H1 (cell line): ENCODE results near the gene TP63. TPM values are rescaled to one million over a fixed set of nuclear protein-coding genes. Genes with fewer than 3 reads are reported as not detected.

Experiments used
- CHD1 ChIP-seq: IDR thresholded peaks from 2 replicates; pipeline ENCODE4 v1.6.1; 2012; ENCODE audit warnings: low read depth, low read length, improper control_type of control experiment
- FOSL1 ChIP-seq: IDR thresholded peaks from 2 replicates; pipeline ENCODE4 v1.6.1; 2011; ENCODE audit warnings: mild to moderate bottlenecking, low read depth, low read length, moderate library complexity; ENCODE audit not compliant: insufficient read depth
- KDM1A ChIP-seq: fragments of 200-600, 300-600 bp; sonication (generic); IDR thresholded peaks from 2 replicates; pipeline ENCODE4 v1.7.1; 2016; ENCODE audit warnings: mild to moderate bottlenecking, low read length, borderline replicate concordance
- ZNF274 ChIP-seq: IDR thresholded peaks from 2 replicates; pipeline ENCODE4 v1.7.0; 2012; ENCODE audit warnings: low read length, borderline replicate concordance; ENCODE audit errors: extremely low read depth
- polyA plus RNA-seq, 7 experiments: library from polyadenylated mRNA; depleted of rRNA in 3 of 7; stranded (reverse) in 5 of 7; unstranded in 2 of 7; fragments of >200 nt in 5 of 7; fragments of 200-250 nt in 2 of 7; gene quantifications; 1 replicate in 5 of 7; 2 replicates in 1 of 7; 4 replicates in 1 of 7; pipeline versions ENCODE4 v1.2.1 to v1.2.3, GENCODE V29; 2011 to 2013; ENCODE audit warnings: missing spikeins in 2 of 7, mixed read lengths in 2 of 7
- total RNA-seq: library from RNA; stranded (reverse); fragmentation: NEBNext Ultra II Directional; extraction: Animal tissue kit (Norgen Biotek cat#: 25700); gene quantifications from 2 replicates; pipeline ENCODE4 v1.2.1, GENCODE V29; 2021
- TF ChIP-seq, protein P1 (sequence below): fragments of 300-600 bp; sonication (generic); IDR thresholded peaks from 2 replicates; pipeline ENCODE4 v1.7.1; 2012; ENCODE audit warnings: low read length, moderate library complexity, mild to moderate bottlenecking, inconsistent platforms; ENCODE audit not compliant: insufficient replicate concordance
- TF ChIP-seq, protein P2 (sequence below): IDR thresholded peaks from 2 replicates; pipeline ENCODE4 v1.6.1; 2011; ENCODE audit warnings: low read depth, mild to moderate bottlenecking, low read length; ENCODE audit not compliant: insufficient read depth
- TF ChIP-seq, protein P3 (sequence below), 3 experiments: IDR thresholded peaks; 1 replicate in 2 of 3; 2 replicates in 1 of 3; pipeline versions ENCODE4 v1.5.1 to v1.6.1; 2011; ENCODE audit warnings: low read length in 3 of 3, mild to moderate bottlenecking in 3 of 3, inconsistent platforms in 2 of 3, low read depth in 1 of 3, moderate library complexity in 1 of 3; ENCODE audit not compliant: insufficient read depth in 1 of 3; ENCODE audit errors: control extremely low read depth in 1 of 3

TP63 gene
- total and polyA plus RNA-seq, 2 of the 8 experiments (the other 6 are each of a cell fraction or from before 2014, with no cell fraction given): not detected

DNA sequence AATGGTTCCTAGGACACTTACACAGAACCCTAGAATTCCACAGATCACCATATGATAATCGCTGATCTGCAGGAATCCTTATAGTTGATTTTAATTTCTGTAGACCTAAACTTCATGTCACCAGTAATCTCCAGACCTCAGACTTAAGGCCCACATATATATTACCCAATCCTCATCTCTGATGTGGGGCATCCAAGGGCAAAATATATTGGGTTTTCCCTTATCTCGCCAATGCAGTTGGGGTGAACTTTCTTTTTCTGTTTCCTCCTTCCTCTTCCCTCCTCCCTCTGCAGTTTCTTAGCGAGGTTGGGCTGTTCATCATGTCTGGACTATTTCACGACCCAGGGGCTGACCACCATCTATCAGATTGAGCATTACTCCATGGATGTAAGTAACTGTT lies 259.3 kb downstream of the TP63 start (continued):
- TF ChIP-seq, protein P1, sequence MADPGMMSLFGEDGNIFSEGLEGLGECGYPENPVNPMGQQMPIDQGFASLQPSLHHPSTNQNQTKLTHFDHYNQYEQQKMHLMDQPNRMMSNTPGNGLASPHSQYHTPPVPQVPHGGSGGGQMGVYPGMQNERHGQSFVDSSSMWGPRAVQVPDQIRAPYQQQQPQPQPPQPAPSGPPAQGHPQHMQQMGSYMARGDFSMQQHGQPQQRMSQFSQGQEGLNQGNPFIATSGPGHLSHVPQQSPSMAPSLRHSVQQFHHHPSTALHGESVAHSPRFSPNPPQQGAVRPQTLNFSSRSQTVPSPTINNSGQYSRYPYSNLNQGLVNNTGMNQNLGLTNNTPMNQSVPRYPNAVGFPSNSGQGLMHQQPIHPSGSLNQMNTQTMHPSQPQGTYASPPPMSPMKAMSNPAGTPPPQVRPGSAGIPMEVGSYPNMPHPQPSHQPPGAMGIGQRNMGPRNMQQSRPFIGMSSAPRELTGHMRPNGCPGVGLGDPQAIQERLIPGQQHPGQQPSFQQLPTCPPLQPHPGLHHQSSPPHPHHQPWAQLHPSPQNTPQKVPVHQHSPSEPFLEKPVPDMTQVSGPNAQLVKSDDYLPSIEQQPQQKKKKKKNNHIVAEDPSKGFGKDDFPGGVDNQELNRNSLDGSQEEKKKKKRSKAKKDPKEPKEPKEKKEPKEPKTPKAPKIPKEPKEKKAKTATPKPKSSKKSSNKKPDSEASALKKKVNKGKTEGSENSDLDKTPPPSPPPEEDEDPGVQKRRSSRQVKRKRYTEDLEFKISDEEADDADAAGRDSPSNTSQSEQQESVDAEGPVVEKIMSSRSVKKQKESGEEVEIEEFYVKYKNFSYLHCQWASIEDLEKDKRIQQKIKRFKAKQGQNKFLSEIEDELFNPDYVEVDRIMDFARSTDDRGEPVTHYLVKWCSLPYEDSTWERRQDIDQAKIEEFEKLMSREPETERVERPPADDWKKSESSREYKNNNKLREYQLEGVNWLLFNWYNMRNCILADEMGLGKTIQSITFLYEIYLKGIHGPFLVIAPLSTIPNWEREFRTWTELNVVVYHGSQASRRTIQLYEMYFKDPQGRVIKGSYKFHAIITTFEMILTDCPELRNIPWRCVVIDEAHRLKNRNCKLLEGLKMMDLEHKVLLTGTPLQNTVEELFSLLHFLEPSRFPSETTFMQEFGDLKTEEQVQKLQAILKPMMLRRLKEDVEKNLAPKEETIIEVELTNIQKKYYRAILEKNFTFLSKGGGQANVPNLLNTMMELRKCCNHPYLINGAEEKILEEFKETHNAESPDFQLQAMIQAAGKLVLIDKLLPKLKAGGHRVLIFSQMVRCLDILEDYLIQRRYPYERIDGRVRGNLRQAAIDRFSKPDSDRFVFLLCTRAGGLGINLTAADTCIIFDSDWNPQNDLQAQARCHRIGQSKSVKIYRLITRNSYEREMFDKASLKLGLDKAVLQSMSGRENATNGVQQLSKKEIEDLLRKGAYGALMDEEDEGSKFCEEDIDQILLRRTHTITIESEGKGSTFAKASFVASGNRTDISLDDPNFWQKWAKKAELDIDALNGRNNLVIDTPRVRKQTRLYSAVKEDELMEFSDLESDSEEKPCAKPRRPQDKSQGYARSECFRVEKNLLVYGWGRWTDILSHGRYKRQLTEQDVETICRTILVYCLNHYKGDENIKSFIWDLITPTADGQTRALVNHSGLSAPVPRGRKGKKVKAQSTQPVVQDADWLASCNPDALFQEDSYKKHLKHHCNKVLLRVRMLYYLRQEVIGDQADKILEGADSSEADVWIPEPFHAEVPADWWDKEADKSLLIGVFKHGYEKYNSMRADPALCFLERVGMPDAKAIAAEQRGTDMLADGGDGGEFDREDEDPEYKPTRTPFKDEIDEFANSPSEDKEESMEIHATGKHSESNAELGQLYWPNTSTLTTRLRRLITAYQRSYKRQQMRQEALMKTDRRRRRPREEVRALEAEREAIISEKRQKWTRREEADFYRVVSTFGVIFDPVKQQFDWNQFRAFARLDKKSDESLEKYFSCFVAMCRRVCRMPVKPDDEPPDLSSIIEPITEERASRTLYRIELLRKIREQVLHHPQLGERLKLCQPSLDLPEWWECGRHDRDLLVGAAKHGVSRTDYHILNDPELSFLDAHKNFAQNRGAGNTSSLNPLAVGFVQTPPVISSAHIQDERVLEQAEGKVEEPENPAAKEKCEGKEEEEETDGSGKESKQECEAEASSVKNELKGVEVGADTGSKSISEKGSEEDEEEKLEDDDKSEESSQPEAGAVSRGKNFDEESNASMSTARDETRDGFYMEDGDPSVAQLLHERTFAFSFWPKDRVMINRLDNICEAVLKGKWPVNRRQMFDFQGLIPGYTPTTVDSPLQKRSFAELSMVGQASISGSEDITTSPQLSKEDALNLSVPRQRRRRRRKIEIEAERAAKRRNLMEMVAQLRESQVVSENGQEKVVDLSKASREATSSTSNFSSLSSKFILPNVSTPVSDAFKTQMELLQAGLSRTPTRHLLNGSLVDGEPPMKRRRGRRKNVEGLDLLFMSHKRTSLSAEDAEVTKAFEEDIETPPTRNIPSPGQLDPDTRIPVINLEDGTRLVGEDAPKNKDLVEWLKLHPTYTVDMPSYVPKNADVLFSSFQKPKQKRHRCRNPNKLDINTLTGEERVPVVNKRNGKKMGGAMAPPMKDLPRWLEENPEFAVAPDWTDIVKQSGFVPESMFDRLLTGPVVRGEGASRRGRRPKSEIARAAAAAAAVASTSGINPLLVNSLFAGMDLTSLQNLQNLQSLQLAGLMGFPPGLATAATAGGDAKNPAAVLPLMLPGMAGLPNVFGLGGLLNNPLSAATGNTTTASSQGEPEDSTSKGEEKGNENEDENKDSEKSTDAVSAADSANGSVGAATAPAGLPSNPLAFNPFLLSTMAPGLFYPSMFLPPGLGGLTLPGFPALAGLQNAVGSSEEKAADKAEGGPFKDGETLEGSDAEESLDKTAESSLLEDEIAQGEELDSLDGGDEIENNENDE: no peak
- TF ChIP-seq CHD1 (no peak), FOSL1 (no peak), KDM1A (no peak), ZNF274 (no peak)
- TF ChIP-seq, protein P2, sequence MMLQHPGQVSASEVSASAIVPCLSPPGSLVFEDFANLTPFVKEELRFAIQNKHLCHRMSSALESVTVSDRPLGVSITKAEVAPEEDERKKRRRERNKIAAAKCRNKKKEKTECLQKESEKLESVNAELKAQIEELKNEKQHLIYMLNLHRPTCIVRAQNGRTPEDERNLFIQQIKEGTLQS: no peak
- TF ChIP-seq, protein P3, sequence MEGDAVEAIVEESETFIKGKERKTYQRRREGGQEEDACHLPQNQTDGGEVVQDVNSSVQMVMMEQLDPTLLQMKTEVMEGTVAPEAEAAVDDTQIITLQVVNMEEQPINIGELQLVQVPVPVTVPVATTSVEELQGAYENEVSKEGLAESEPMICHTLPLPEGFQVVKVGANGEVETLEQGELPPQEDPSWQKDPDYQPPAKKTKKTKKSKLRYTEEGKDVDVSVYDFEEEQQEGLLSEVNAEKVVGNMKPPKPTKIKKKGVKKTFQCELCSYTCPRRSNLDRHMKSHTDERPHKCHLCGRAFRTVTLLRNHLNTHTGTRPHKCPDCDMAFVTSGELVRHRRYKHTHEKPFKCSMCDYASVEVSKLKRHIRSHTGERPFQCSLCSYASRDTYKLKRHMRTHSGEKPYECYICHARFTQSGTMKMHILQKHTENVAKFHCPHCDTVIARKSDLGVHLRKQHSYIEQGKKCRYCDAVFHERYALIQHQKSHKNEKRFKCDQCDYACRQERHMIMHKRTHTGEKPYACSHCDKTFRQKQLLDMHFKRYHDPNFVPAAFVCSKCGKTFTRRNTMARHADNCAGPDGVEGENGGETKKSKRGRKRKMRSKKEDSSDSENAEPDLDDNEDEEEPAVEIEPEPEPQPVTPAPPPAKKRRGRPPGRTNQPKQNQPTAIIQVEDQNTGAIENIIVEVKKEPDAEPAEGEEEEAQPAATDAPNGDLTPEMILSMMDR (IDR thresholded peaks at IDR 0.05; ENCODE audit: control extremely low read depth in 1 of 3, insufficient read depth in 1 of 3, low read depth in 1 of 3, low read length in 3 of 3): no peak
